Type B pancreatic cell (in vitro differentiated cells): ENCODE measurements around the gene CDC25C. TPM values are rescaled to one million over a fixed set of nuclear protein-coding genes. Genes with fewer than 3 reads are reported as not detected.
"Not testable (repeated sequence)": the region's sequence is repeated elsewhere in the genome, so short reads cannot be mapped to it uniquely, and the experiment has no call there.

Experiments used
- DNase-seq: peaks from one replicate; pipeline ENCODE4 v3.0.0; 2021; ENCODE audit warnings: mixed read lengths; ENCODE audit not compliant: unreplicated experiment; ENCODE audit errors: extremely low spot score
- H3K27ac Mint-ChIP-seq: 2 replicates; pipeline ENCODE4 v1.8.0; 2021; ENCODE audit warnings: mild to moderate bottlenecking, mixed read lengths
- H3K27me3 Mint-ChIP-seq: 2 replicates; pipeline ENCODE4 v1.8.0; 2021; ENCODE audit warnings: mixed read lengths
- H3K36me3 Mint-ChIP-seq: 2 replicates; pipeline ENCODE4 v1.8.0; 2021; ENCODE audit warnings: mixed read lengths
- H3K4me1 Mint-ChIP-seq: one replicate; pipeline ENCODE4 v1.8.0; 2021; ENCODE audit warnings: mixed read lengths; ENCODE audit not compliant: unreplicated experiment
- H3K4me3 Mint-ChIP-seq: 2 replicates; pipeline ENCODE4 v1.8.0; 2021; ENCODE audit warnings: mild to moderate bottlenecking, mixed read lengths
- H3K9me3 Mint-ChIP-seq: 2 replicates; pipeline ENCODE4 v1.8.0; 2021; ENCODE audit warnings: mixed read lengths
- CTCF ChIP-seq: fragments of 200-600 bp; sonication (generic); conservative IDR thresholded peaks from 2 replicates; pipeline ENCODE4 v1.5.0; 2021; ENCODE audit warnings: antibody characterized with exemption, mild to moderate bottlenecking
- total RNA-seq: library from RNA; stranded (reverse); gene quantifications from 2 replicates; pipeline ENCODE4 v1.2.1, GENCODE V29; 2021; ENCODE audit warnings: low replicate concordance

The CDC25C gene
- total RNA-seq, 1 donor from 2014 or later, result 17.2 TPM

- H3K36me3 Mint-ChIP-seq, result no peaks in the 10 kb centered on the region
- peaks cover 3% of the 10 kb centered on the region for H3K4me1 Mint-ChIP-seq
- DNase-seq, result no peak
Observed at GRCh38 chr5:138263581-138263980, 68.0 kb downstream of the CDC25C start.

GRCh38 chr5:138258704-138259292 lies 72.8 kb downstream of the CDC25C start:
- no peak for DNase-seq
- Mint-ChIP-seq H3K9me3 (no peaks in the 10 kb centered on the region), H3K27ac (no peak overlapping the region), H3K4me3 (no peak overlapping the region), H3K36me3 (no peaks in the 10 kb centered on the region), H3K27me3 (peaks cover 17% of the 10 kb centered on the region), H3K4me1 (peaks cover 3% of the 10 kb centered on the region)
- no peak for TF ChIP-seq CTCF

More at GRCh38 chr5:138263581-138263980, 68.0 kb downstream of the CDC25C start:
- TF ChIP-seq CTCF, result no peak
- Mint-ChIP-seq H3K27me3 (peaks cover 17% of the 10 kb centered on the region), H3K9me3 (no peaks in the 10 kb centered on the region), H3K27ac (no peak overlapping the region), H3K4me3 (no peak overlapping the region)

GRCh38 chr5:138257583-138257982 lies 74.0 kb downstream of the CDC25C start:
- no peaks in the 10 kb centered on the region for H3K9me3 Mint-ChIP-seq
- H3K27ac Mint-ChIP-seq, result no peak overlapping the region

GRCh38 chr5:138252944-138253343 lies 78.7 kb downstream of the CDC25C start:
- no peak overlapping the region for H3K27ac Mint-ChIP-seq

More at GRCh38 chr5:138257583-138257982, 74.0 kb downstream of the CDC25C start:
- Mint-ChIP-seq H3K4me1 (peaks cover 3% of the 10 kb centered on the region), H3K4me3 (no peak overlapping the region), H3K36me3 (no peaks in the 10 kb centered on the region), H3K27me3 (peaks cover 21% of the 10 kb centered on the region)
- no peak for TF ChIP-seq CTCF
- DNase-seq, result no peak

GRCh38 chr5:138247800-138248199 lies 83.8 kb downstream of the CDC25C start:
- not testable (repeated sequence) for H3K27ac Mint-ChIP-seq, DNase-seq, H3K36me3 Mint-ChIP-seq, H3K9me3 Mint-ChIP-seq, H3K4me3 Mint-ChIP-seq
- H3K4me1 Mint-ChIP-seq, result peaks cover 15% of the 10 kb centered on the region
- peaks cover 28% of the 10 kb centered on the region for H3K27me3 Mint-ChIP-seq

More at GRCh38 chr5:138252944-138253343, 78.7 kb downstream of the CDC25C start:
- no peak for DNase-seq
- Mint-ChIP-seq H3K9me3 (no peaks in the 10 kb centered on the region), H3K4me1 (no peaks in the 10 kb centered on the region), H3K4me3 (no peak overlapping the region), H3K36me3 (no peaks in the 10 kb centered on the region), H3K27me3 (peaks cover 11% of the 10 kb centered on the region)
- no peak for TF ChIP-seq CTCF

- peak overlapping the region; percentile 44 for H3K27ac Mint-ChIP-seq
- H3K4me3 Mint-ChIP-seq, result no peak overlapping the region
- H3K4me1 Mint-ChIP-seq, result peaks cover 19% of the 10 kb centered on the region
Observed at GRCh38 chr5:138246822-138247221, 84.8 kb downstream of the CDC25C start.

More at GRCh38 chr5:138246822-138247221, 84.8 kb downstream of the CDC25C start:
- Mint-ChIP-seq H3K9me3 (no peaks in the 10 kb centered on the region), H3K27me3 (peaks cover 33% of the 10 kb centered on the region), H3K36me3 (no peaks in the 10 kb centered on the region)
- no peak for TF ChIP-seq CTCF
- no peak for DNase-seq
